ENCODE results near the gene SMG9. TPM values are rescaled to one million over a fixed set of nuclear protein-coding genes. Genes with fewer than 3 reads are reported as not detected.

The SMG9 gene
- total and polyA plus RNA-seq, 2 of the 13 experiments (the other 11 are each of a cell fraction or from before 2014, with no cell fraction given), result 16.1 to 18.7 TPM

DNA sequence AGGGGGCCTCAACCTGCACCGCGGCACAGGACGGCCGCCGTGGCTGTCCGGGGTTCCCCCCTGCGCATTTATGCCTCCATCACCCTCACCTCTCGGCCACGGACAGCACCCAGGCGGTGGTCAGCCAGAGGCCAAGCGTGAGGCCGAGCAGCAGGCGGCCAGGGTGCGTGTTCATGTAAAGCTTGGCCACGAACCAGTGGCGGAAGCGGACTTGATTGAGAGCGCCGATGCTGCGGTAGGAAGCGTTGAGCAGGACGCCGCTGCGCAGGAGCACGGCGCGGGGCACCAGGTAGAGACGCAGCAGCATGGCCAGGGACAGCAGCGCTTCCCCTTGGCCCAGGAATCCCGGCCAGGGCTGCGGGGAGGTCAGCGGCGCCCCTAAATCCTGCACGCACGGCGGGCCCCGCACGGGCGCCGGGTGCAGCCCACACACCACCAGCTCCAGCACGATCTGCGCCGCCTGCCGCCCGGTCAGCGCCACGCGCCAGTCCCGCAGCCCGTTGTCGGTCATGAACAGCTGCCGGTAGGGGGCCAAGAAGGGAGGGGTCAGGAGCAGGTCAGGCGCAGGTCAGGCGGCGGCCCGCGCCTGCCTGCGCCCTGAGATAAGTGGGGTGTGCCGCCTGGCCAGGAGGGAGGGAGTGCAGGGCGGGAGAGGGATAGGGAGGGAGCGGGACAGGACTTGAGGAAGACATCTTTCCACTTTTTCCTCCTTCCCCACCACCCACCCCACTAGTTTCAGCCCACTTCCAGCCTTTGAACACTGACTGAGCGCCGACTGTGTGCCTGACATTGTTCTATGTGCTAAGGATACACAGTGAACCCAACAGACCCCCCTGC lies 19.6 kb upstream of the SMG9 start (continued):
- TF ChIP-seq, protein P1, sequence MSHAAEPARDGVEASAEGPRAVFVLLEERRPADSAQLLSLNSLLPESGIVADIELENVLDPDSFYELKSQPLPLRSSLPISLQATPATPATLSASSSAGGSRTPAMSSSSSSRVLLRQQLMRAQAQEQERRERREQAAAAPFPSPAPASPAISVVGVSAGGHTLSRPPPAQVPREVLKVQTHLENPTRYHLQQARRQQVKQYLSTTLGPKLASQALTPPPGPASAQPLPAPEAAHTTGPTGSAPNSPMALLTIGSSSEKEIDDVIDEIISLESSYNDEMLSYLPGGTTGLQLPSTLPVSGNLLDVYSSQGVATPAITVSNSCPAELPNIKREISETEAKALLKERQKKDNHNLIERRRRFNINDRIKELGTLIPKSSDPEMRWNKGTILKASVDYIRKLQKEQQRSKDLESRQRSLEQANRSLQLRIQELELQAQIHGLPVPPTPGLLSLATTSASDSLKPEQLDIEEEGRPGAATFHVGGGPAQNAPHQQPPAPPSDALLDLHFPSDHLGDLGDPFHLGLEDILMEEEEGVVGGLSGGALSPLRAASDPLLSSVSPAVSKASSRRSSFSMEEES (CRISPR knock-in tag; IDR thresholded peaks at IDR 0.05), result 0 out of 2 replicates have a peak, but pooled peaks have one; percentile 21
- TF ChIP-seq ATF2 (CRISPR knock-in tag; IDR thresholded peaks at IDR 0.05) (0 out of 2 replicates have a peak, but pooled peaks have one; percentile 30), ISL2 (CRISPR knock-in tag; IDR thresholded peaks at IDR 0.05) (peak; percentile 45; the same call in 1 of the 2 replicates), SNAI1 (CRISPR knock-in tag; IDR thresholded peaks at IDR 0.05; ENCODE audit: borderline replicate concordance) (no peak), TBP (CRISPR knock-in tag; IDR thresholded peaks at IDR 0.05) (no peak), ELF3 (CRISPR knock-in tag; IDR thresholded peaks at IDR 0.05) (0 out of 2 replicates have a peak, but pooled peaks have one; percentile 32), MXD1 (CRISPR knock-in tag; IDR thresholded peaks at IDR 0.05) (peak; percentile 27; the same call in 1 of the 2 replicates), ZNF276 (CRISPR knock-in tag; IDR thresholded peaks at IDR 0.05; ENCODE audit: low read depth) (0 out of 2 replicates have a peak, but pooled peaks have one; percentile 57), ZFY (CRISPR knock-in tag; IDR thresholded peaks at IDR 0.05) (peak; percentile 31; the same call in 1 of the 2 replicates), FOXA3 (CRISPR knock-in tag; IDR thresholded peaks at IDR 0.05) (0 out of 2 replicates have a peak, but pooled peaks have one; percentile 11), ARNT2 (CRISPR knock-in tag; IDR thresholded peaks at IDR 0.05; ENCODE audit: low read depth) (no peak)
- TF ChIP-seq, protein P2, sequence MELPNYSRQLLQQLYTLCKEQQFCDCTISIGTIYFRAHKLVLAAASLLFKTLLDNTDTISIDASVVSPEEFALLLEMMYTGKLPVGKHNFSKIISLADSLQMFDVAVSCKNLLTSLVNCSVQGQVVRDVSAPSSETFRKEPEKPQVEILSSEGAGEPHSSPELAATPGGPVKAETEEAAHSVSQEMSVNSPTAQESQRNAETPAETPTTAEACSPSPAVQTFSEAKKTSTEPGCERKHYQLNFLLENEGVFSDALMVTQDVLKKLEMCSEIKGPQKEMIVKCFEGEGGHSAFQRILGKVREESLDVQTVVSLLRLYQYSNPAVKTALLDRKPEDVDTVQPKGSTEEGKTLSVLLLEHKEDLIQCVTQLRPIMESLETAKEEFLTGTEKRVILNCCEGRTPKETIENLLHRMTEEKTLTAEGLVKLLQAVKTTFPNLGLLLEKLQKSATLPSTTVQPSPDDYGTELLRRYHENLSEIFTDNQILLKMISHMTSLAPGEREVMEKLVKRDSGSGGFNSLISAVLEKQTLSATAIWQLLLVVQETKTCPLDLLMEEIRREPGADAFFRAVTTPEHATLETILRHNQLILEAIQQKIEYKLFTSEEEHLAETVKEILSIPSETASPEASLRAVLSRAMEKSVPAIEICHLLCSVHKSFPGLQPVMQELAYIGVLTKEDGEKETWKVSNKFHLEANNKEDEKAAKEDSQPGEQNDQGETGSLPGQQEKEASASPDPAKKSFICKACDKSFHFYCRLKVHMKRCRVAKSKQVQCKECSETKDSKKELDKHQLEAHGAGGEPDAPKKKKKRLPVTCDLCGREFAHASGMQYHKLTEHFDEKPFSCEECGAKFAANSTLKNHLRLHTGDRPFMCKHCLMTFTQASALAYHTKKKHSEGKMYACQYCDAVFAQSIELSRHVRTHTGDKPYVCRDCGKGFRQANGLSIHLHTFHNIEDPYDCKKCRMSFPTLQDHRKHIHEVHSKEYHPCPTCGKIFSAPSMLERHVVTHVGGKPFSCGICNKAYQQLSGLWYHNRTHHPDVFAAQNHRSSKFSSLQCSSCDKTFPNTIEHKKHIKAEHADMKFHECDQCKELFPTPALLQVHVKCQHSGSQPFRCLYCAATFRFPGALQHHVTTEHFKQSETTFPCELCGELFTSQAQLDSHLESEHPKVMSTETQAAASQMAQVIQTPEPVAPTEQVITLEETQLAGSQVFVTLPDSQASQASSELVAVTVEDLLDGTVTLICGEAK (IDR thresholded peaks at IDR 0.05), result no peak
- TF ChIP-seq, protein P2 (CRISPR knock-in tag; IDR thresholded peaks at IDR 0.05), result 0 out of 2 replicates have a peak, but pooled peaks have one; percentile 36

Measured in HepG2 (cell line).